Ishikawa (cell line): Measurements from ENCODE around the gene INPP4A.

Experiments
- CEBPB ChIP-seq: IDR thresholded peaks from 2 replicates; pipeline ENCODE4 v1.6.1; 2012
- CREB1 ChIP-seq: IDR thresholded peaks from 2 replicates; pipeline ENCODE4 v1.6.1; 2012; ENCODE audit warnings: low read depth
- EGR1 ChIP-seq: IDR thresholded peaks from 2 replicates; pipeline ENCODE4 v1.6.1; 2012
- EP300 ChIP-seq: IDR thresholded peaks from 2 replicates; pipeline ENCODE4 v1.6.1; 2012; ENCODE audit warnings: borderline replicate concordance
- FOXM1 ChIP-seq: IDR thresholded peaks from 2 replicates; pipeline ENCODE4 v1.6.1; 2012; ENCODE audit warnings: low read depth, borderline replicate concordance
- MAX ChIP-seq: IDR thresholded peaks from 2 replicates; pipeline ENCODE4 v1.6.1; 2012
- NFIC ChIP-seq: IDR thresholded peaks from 2 replicates; pipeline ENCODE4 v1.6.1; 2012
- RAD21 ChIP-seq: IDR thresholded peaks from 2 replicates; pipeline ENCODE4 v1.6.1; 2012; ENCODE audit warnings: low read depth
- REST ChIP-seq: IDR thresholded peaks from 2 replicates; pipeline ENCODE4 v1.6.1; 2012; ENCODE audit warnings: low read depth, mild to moderate bottlenecking
- TAF1 ChIP-seq: IDR thresholded peaks from 2 replicates; pipeline ENCODE4 v1.6.1; 2012; ENCODE audit warnings: low read depth, mild to moderate bottlenecking
- TCF12 ChIP-seq: IDR thresholded peaks from 2 replicates; pipeline ENCODE4 v1.6.1; 2012; ENCODE audit warnings: low read depth
- TEAD4 ChIP-seq: IDR thresholded peaks from 2 replicates; pipeline ENCODE4 v1.6.1; 2012
- USF1 ChIP-seq: IDR thresholded peaks from 2 replicates; pipeline ENCODE4 v1.6.1; 2012
- YY1 ChIP-seq: IDR thresholded peaks from 2 replicates; pipeline ENCODE4 v1.6.1; 2012; ENCODE audit warnings: low read depth
- ZBTB7A ChIP-seq: IDR thresholded peaks from 2 replicates; pipeline ENCODE4 v1.6.1; 2012; ENCODE audit warnings: low read depth

Gene INPP4A

GRCh38 chr2:98572211-98572610 is 127.6 kb downstream of the INPP4A start:
- TF ChIP-seq EGR1: no peak
- TF ChIP-seq CREB1: no peak
- no peak for TF ChIP-seq TAF1
- no peak for TF ChIP-seq TEAD4
- no peak for TF ChIP-seq FOXM1
- no peak for TF ChIP-seq CEBPB
- no peak for TF ChIP-seq MAX
- no peak for TF ChIP-seq USF1
- no peak for TF ChIP-seq ZBTB7A
- TF ChIP-seq NFIC: no peak
- TF ChIP-seq REST: no peak
- no peak for TF ChIP-seq EP300
- TF ChIP-seq YY1: no peak
- TF ChIP-seq TCF12: no peak
- no peak for TF ChIP-seq RAD21

- TF ChIP-seq TEAD4 (no peak), EP300 (no peak), CEBPB (no peak), TAF1 (no peak), NFIC (no peak), REST (no peak), FOXM1 (no peak)
Measured at GRCh38 chr2:98572676-98573075, 128.0 kb downstream of the INPP4A start.

- TF ChIP-seq TAF1 (no peak), TCF12 (no peak), FOXM1 (no peak), CEBPB (no peak), RAD21 (no peak), YY1 (no peak), NFIC (no peak), CREB1 (no peak), USF1 (no peak)
Measured at GRCh38 chr2:98573426-98573825, 128.8 kb downstream of the INPP4A start.

- no peak for TF ChIP-seq NFIC
- no peak for TF ChIP-seq FOXM1
- no peak for TF ChIP-seq YY1
- no peak for TF ChIP-seq EGR1
- no peak for TF ChIP-seq CEBPB
- TF ChIP-seq TEAD4: no peak
- TF ChIP-seq EP300: no peak
- no peak for TF ChIP-seq TCF12
- TF ChIP-seq USF1: no peak
- no peak for TF ChIP-seq REST
- no peak for TF ChIP-seq ZBTB7A
- no peak for TF ChIP-seq MAX
- TF ChIP-seq RAD21: no peak
Measured at GRCh38 chr2:98576666-98577312, 132.1 kb downstream of the INPP4A start.
